ENCODE results near the gene PLK2.

The PLK2 gene

DNA sequence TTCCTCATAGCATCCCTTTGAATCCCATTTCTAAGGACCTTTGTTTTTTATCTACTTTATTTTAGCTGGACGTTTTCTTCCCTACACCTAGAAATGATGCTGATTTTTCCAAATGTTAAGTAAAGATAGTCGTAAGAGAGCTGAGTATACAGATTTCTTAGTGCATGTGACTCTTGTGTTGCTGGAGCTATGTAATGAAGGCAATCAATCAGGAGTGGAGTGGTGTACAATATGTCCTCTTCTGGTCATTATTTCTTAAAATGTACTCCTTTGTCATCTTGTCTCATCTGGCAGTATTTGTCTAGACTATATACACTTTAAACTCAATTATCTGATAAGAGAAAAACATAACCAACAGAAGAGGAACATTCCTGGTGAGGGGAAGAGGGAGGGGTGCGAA, 44.9 kb upstream of the PLK2 start:
- Histone ChIP-seq H3K4me1 (ENCODE audit: control insufficient read depth in 1 of 2, insufficient read depth in 2 of 2, low read length in 2 of 2) (no peaks in the 10 kb centered on the region), H2AK5ac (ENCODE audit: low read length) (no peak overlapping the region), H3K14ac (ENCODE audit: low read length) (no peak overlapping the region), H3K18ac (ENCODE audit: low read length) (no peak overlapping the region), H2BK120ac (ENCODE audit: insufficient read depth, low read length, poor library complexity) (no peak overlapping the region), H3K79me1 (ENCODE audit: low read length) (no peaks in the 10 kb centered on the region), H2BK5ac (ENCODE audit: low read depth, low read length, poor library complexity) (no peak overlapping the region), H3K4ac (ENCODE audit: low read depth, low read length) (no peak overlapping the region), H2AFZ (ENCODE audit: insufficient read depth, low read length, poor library complexity) (no peak overlapping the region), H3K27me3 (ENCODE audit: insufficient read depth, low read length) (no peaks in the 10 kb centered on the region), H3K27ac (ENCODE audit: low read depth, low read length) (no peak overlapping the region), H4K12ac (ENCODE audit: low read depth, low read length) (no peak overlapping the region), H3K9me3 (ENCODE audit: insufficient read depth, low read depth, low read length) (no peaks in the 10 kb centered on the region), H3K36me3 (ENCODE audit: control insufficient read depth in 1 of 2, insufficient read depth in 2 of 2, low read length in 2 of 2) (no peaks in the 10 kb centered on the region), H3K23ac (ENCODE audit: low read length) (no peak overlapping the region), H3K79me2 (ENCODE audit: control insufficient read depth, insufficient read depth, low read length, poor library complexity) (no peaks in the 10 kb centered on the region), H3K9ac (ENCODE audit: low read length) (no peak overlapping the region), H4K8ac (ENCODE audit: low read depth, low read length) (no peak overlapping the region), H2BK12ac (ENCODE audit: low read length) (no peak overlapping the region), H3K4me3 (ENCODE audit: low read depth, low read length) (no peak overlapping the region), H3K4me2 (ENCODE audit: low read length) (no peak overlapping the region), H4K91ac (ENCODE audit: low read depth, low read length) (no peak overlapping the region)
- no CpG with 5 or more reads among the region's 3 CpGs for WGBS (ENCODE audit: extremely low coverage, insufficient coverage, insufficient read length)
- DNase-seq = no peak

GRCh38 chr5:58503390-58504046, 43.6 kb upstream of the PLK2 start:
- H3K4ac ChIP-seq (ENCODE audit: low read depth, low read length) = no peak overlapping the region
- H3K79me2 ChIP-seq (ENCODE audit: control insufficient read depth, insufficient read depth, low read length, poor library complexity) = no peaks in the 10 kb centered on the region
- H3K4me3 ChIP-seq (ENCODE audit: low read depth, low read length) = no peak overlapping the region
- H3K4me2 ChIP-seq (ENCODE audit: low read length) = no peak overlapping the region
- H3K27me3 ChIP-seq (ENCODE audit: insufficient read depth, low read length) = no peaks in the 10 kb centered on the region
- H2AK5ac ChIP-seq (ENCODE audit: low read length) = no peak overlapping the region
- no CpG with 5 or more reads among the region's 3 CpGs for WGBS (ENCODE audit: extremely low coverage, insufficient coverage, insufficient read length)
- no peak overlapping the region for H2BK5ac ChIP-seq (ENCODE audit: low read depth, low read length, poor library complexity)
- no peak overlapping the region for H4K12ac ChIP-seq (ENCODE audit: low read depth, low read length)
- no peaks in the 10 kb centered on the region for H3K79me1 ChIP-seq (ENCODE audit: low read length)
- no peak overlapping the region for H3K27ac ChIP-seq (ENCODE audit: low read depth, low read length)
- no peak overlapping the region for H4K91ac ChIP-seq (ENCODE audit: low read depth, low read length)
- no peak overlapping the region for H3K14ac ChIP-seq (ENCODE audit: low read length)
- no peak overlapping the region for H3K18ac ChIP-seq (ENCODE audit: low read length)
- no peaks in the 10 kb centered on the region for H3K4me1 ChIP-seq (ENCODE audit: control insufficient read depth in 1 of 2, insufficient read depth in 2 of 2, low read length in 2 of 2)
- no peak overlapping the region for H2BK12ac ChIP-seq (ENCODE audit: low read length)
- no peaks in the 10 kb centered on the region for H3K9me3 ChIP-seq (ENCODE audit: insufficient read depth, low read depth, low read length)
- H2BK120ac ChIP-seq (ENCODE audit: insufficient read depth, low read length, poor library complexity) = no peak overlapping the region
- H2AFZ ChIP-seq (ENCODE audit: insufficient read depth, low read length, poor library complexity) = no peak overlapping the region
- H3K9ac ChIP-seq (ENCODE audit: low read length) = no peak overlapping the region
- no peak overlapping the region for H3K23ac ChIP-seq (ENCODE audit: low read length)
- no peak overlapping the region for H4K8ac ChIP-seq (ENCODE audit: low read depth, low read length)
- no peaks in the 10 kb centered on the region for H3K36me3 ChIP-seq (ENCODE audit: control insufficient read depth in 1 of 2, insufficient read depth in 2 of 2, low read length in 2 of 2)
- peak; percentile 34 to 67 for DNase-seq

DNA sequence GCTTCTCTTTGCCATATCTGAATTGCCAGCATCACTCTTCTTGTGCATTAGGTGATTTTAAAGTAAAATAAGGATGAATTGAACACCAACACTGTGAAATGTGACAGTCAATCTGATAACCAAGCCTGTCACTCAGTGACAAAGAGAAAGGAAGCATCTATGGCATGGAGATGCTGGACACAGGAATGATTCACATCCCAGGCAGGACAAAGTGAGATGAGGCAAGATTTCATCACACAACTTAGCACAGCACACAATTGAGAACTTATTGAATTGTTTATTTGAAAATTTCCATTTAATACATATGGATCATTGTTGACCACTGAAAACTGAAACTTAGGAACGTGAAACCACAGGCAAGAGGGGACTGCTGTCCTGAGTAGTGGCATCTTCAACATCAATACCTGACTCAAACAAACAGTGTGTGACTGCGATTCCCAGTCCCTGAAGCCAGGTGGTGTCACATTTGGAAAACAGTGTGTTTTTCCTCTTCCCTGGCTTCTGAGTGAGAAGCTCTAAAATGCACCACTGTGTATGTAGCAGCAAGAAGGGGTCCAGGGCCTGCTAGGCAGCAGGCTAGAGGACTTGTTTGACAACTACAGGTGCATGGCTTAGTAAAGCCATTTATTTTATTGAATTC, 42.0 kb upstream of the PLK2 start:
- Histone ChIP-seq H3K79me1 (ENCODE audit: low read length) (no peaks in the 10 kb centered on the region), H4K8ac (ENCODE audit: low read depth, low read length) (no peak overlapping the region), H3K36me3 (ENCODE audit: control insufficient read depth in 1 of 2, insufficient read depth in 2 of 2, low read length in 2 of 2) (no peaks in the 10 kb centered on the region), H3K27ac (ENCODE audit: low read depth, low read length) (no peak overlapping the region), H2BK5ac (ENCODE audit: low read depth, low read length, poor library complexity) (no peak overlapping the region), H3K27me3 (ENCODE audit: insufficient read depth, low read length) (no peaks in the 10 kb centered on the region), H3K9ac (ENCODE audit: low read length) (no peak overlapping the region), H2BK120ac (ENCODE audit: insufficient read depth, low read length, poor library complexity) (no peak overlapping the region), H2BK12ac (ENCODE audit: low read length) (no peak overlapping the region), H3K9me3 (ENCODE audit: insufficient read depth, low read depth, low read length) (no peaks in the 10 kb centered on the region), H3K4me3 (ENCODE audit: low read depth, low read length) (no peak overlapping the region), H2AK5ac (ENCODE audit: low read length) (no peak overlapping the region), H3K4me2 (ENCODE audit: low read length) (no peak overlapping the region), H3K79me2 (ENCODE audit: control insufficient read depth, insufficient read depth, low read length, poor library complexity) (no peaks in the 10 kb centered on the region), H2AFZ (ENCODE audit: insufficient read depth, low read length, poor library complexity) (no peak overlapping the region), H3K14ac (ENCODE audit: low read length) (no peak overlapping the region), H3K4ac (ENCODE audit: low read depth, low read length) (no peak overlapping the region), H4K12ac (ENCODE audit: low read depth, low read length) (no peak overlapping the region), H3K4me1 (ENCODE audit: control insufficient read depth in 1 of 2, insufficient read depth in 2 of 2, low read length in 2 of 2) (no peaks in the 10 kb centered on the region), H3K23ac (ENCODE audit: low read length) (no peak overlapping the region), H4K91ac (ENCODE audit: low read depth, low read length) (no peak overlapping the region), H3K18ac (ENCODE audit: low read length) (no peak overlapping the region)
- DNase-seq = peak; percentile 46 to 86
- no CpG with 5 or more reads among the region's 2 CpGs for WGBS (ENCODE audit: extremely low coverage, insufficient coverage, insufficient read length)

GRCh38 chr5:58499941-58500340, 40.1 kb upstream of the PLK2 start:
- H3K36me3 ChIP-seq (ENCODE audit: control insufficient read depth in 1 of 2, insufficient read depth in 2 of 2, low read length in 2 of 2) = no peaks in the 10 kb centered on the region
- H3K9ac ChIP-seq (ENCODE audit: low read length) = no peak overlapping the region
- no peak overlapping the region for H4K91ac ChIP-seq (ENCODE audit: low read depth, low read length)
- H3K79me1 ChIP-seq (ENCODE audit: low read length) = no peaks in the 10 kb centered on the region
- DNase-seq = no peak
- no peak overlapping the region for H2BK120ac ChIP-seq (ENCODE audit: insufficient read depth, low read length, poor library complexity)
- no peak overlapping the region for H2BK5ac ChIP-seq (ENCODE audit: low read depth, low read length, poor library complexity)
- no peak overlapping the region for H2AFZ ChIP-seq (ENCODE audit: insufficient read depth, low read length, poor library complexity)
- H2BK12ac ChIP-seq (ENCODE audit: low read length) = no peak overlapping the region
- no CpG with 5 or more reads among the region's 2 CpGs for WGBS (ENCODE audit: extremely low coverage, insufficient coverage, insufficient read length)
- H3K23ac ChIP-seq (ENCODE audit: low read length) = no peak overlapping the region
- no peaks in the 10 kb centered on the region for H3K4me1 ChIP-seq (ENCODE audit: control insufficient read depth in 1 of 2, insufficient read depth in 2 of 2, low read length in 2 of 2)
- H3K4me2 ChIP-seq (ENCODE audit: low read length) = no peak overlapping the region
- no peaks in the 10 kb centered on the region for H3K9me3 ChIP-seq (ENCODE audit: insufficient read depth, low read depth, low read length)
- H3K27me3 ChIP-seq (ENCODE audit: insufficient read depth, low read length) = no peaks in the 10 kb centered on the region
- no peak overlapping the region for H3K4me3 ChIP-seq (ENCODE audit: low read depth, low read length)
- H4K12ac ChIP-seq (ENCODE audit: low read depth, low read length) = no peak overlapping the region
- H2AK5ac ChIP-seq (ENCODE audit: low read length) = no peak overlapping the region
- H3K14ac ChIP-seq (ENCODE audit: low read length) = no peak overlapping the region
- no peak overlapping the region for H3K4ac ChIP-seq (ENCODE audit: low read depth, low read length)
- no peak overlapping the region for H3K18ac ChIP-seq (ENCODE audit: low read length)
- H3K27ac ChIP-seq (ENCODE audit: low read depth, low read length) = no peak overlapping the region
- H3K79me2 ChIP-seq (ENCODE audit: control insufficient read depth, insufficient read depth, low read length, poor library complexity) = no peaks in the 10 kb centered on the region
- no peak overlapping the region for H4K8ac ChIP-seq (ENCODE audit: low read depth, low read length)

Data from trophoblast cell (in vitro differentiated cells and primary cell).